Liver (tissue), 9 donors: ENCODE results near the gene PLEKHH2. TPM values are rescaled to one million over a fixed set of nuclear protein-coding genes. Genes with fewer than 3 reads are reported as not detected.
"Not testable (repeated sequence)": the region's sequence is repeated elsewhere in the genome, so short reads cannot be mapped to it uniquely, and the experiment has no call there.

Source experiments
- DNase-seq: peaks from one replicate; pipeline ENCODE4 v3.0.0-alpha.2; 2017; ENCODE audit warnings: low spot score
- H3K27ac ChIP-seq, 2 donors: one replicate each; pipeline ENCODE4 v1.7.0; 2013; ENCODE audit warnings: inconsistent platforms in 2 of 2, low read length in 2 of 2, control low read depth in 1 of 2, low read depth in 1 of 2, mild to moderate bottlenecking in 1 of 2
- H3K27me3 ChIP-seq, 4 donors: one replicate each; pipeline versions ENCODE4 v1.6.1 to v1.7.0; 2013; ENCODE audit warnings: low read length in 3 of 4, inconsistent platforms in 1 of 4, mild to moderate bottlenecking in 1 of 4, moderate library complexity in 1 of 4; ENCODE audit not compliant: control insufficient read depth in 4 of 4, insufficient read depth in 4 of 4
- H3K36me3 ChIP-seq, 4 donors: one replicate each; pipeline versions ENCODE4 v1.6.1 to v1.7.0; 2013; ENCODE audit warnings: low read length in 3 of 4, mild to moderate bottlenecking in 3 of 4, low read depth in 1 of 4, moderate library complexity in 1 of 4; ENCODE audit not compliant: control insufficient read depth in 4 of 4, insufficient read depth in 3 of 4
- H3K4me1 ChIP-seq, 4 donors: one replicate each; pipeline versions ENCODE4 v1.6.1 to v1.7.0; 2013; ENCODE audit warnings: low read length in 3 of 4, mild to moderate bottlenecking in 3 of 4, moderate library complexity in 1 of 4; ENCODE audit not compliant: control insufficient read depth in 4 of 4, insufficient read depth in 4 of 4
- H3K4me3 ChIP-seq, 3 donors: one replicate each; pipeline versions ENCODE4 v1.6.1 to v1.7.0; 2013; ENCODE audit warnings: low read length in 3 of 3, control low read depth in 1 of 3, low read depth in 1 of 3, mild to moderate bottlenecking in 1 of 3
- H3K9ac ChIP-seq, 2 donors: one replicate each; pipeline ENCODE4 v1.7.0; 2013; ENCODE audit warnings: low read length in 2 of 2, mild to moderate bottlenecking in 2 of 2, moderate library complexity in 2 of 2, control low read depth in 1 of 2, low read depth in 1 of 2
- H3K9me3 ChIP-seq, 4 donors: one replicate each; pipeline versions ENCODE4 v1.6.1 to v1.7.0; 2013; ENCODE audit warnings: low read length in 3 of 4; ENCODE audit not compliant: control insufficient read depth in 4 of 4
- CTCF ChIP-seq: fragments of 150-350 bp; IDR thresholded peaks from 2 replicates; pipeline ENCODE4 v1.5.1; 2017; ENCODE audit warnings: improper control_type of control experiment, low read depth, low read length; ENCODE audit not compliant: missing input control
- FOXA1 ChIP-seq: IDR thresholded peaks from 2 replicates; pipeline ENCODE4 v1.6.1; 2016; ENCODE audit warnings: antibody characterized with exemption
- HNF4G ChIP-seq: IDR thresholded peaks from 2 replicates; pipeline ENCODE4 v1.6.1; 2016; ENCODE audit warnings: antibody characterized with exemption
- NR2F2 ChIP-seq: IDR thresholded peaks from 2 replicates; pipeline ENCODE4 v1.6.1; 2016; ENCODE audit warnings: antibody characterized with exemption
- RXRA ChIP-seq, 2 donors: IDR thresholded peaks; 2 replicates each; pipeline ENCODE4 v1.6.1; 2017 to 2018; ENCODE audit warnings: antibody characterized with exemption in 2 of 2, mild to moderate bottlenecking in 1 of 2
- YY1 ChIP-seq: IDR thresholded peaks from 2 replicates; pipeline ENCODE4 v1.6.1; 2016; ENCODE audit warnings: antibody characterized with exemption, mild to moderate bottlenecking
- WGBS: extraction: QIAGEN DNeasy Blood & Tissue Kit; methylation state at CpG from one replicate; pipeline ENCODE4 v1.1.7; 2013; 5-methylcytosine and 5-hydroxymethylcytosine counted together
- polyA plus RNA-seq, 2 donors: library from polyadenylated mRNA; stranded (reverse) in 1 of 2; unstranded in 1 of 2; fragments of 200-250 nt in 1 of 2; fragments of >200 nt in 1 of 2; fragmentation: Nextera tagmentation in 1 of 2; extraction: Ambion mirVana in 1 of 2; gene quantifications; one replicate each; pipeline versions ENCODE4 v1.2.1 to v1.2.3, GENCODE V29; 2013 to 2015
- total RNA-seq, 2 donors: library from RNA; depleted of rRNA; stranded (reverse); fragments of >200 nt; gene quantifications; one replicate each; pipeline ENCODE4 v1.2.3, GENCODE V29; 2014
- TF ChIP-seq, protein P1 (sequence below): IDR thresholded peaks from 2 replicates; pipeline ENCODE4 v1.6.1; 2016; ENCODE audit warnings: antibody characterized with exemption
- TF ChIP-seq, protein P2 (sequence below): IDR thresholded peaks from 2 replicates; pipeline ENCODE4 v1.6.1; 2016; ENCODE audit warnings: antibody characterized with exemption
- donor health status: healthy.
- donor health status: healthy.
- donor health status: healthy.
- donor health status: healthy.
- donor health status: healthy.

Gene PLEKHH2
- total and polyA plus RNA-seq, 4 donors, result 0.51 to 3.8 (median 1.0) TPM

DNA sequence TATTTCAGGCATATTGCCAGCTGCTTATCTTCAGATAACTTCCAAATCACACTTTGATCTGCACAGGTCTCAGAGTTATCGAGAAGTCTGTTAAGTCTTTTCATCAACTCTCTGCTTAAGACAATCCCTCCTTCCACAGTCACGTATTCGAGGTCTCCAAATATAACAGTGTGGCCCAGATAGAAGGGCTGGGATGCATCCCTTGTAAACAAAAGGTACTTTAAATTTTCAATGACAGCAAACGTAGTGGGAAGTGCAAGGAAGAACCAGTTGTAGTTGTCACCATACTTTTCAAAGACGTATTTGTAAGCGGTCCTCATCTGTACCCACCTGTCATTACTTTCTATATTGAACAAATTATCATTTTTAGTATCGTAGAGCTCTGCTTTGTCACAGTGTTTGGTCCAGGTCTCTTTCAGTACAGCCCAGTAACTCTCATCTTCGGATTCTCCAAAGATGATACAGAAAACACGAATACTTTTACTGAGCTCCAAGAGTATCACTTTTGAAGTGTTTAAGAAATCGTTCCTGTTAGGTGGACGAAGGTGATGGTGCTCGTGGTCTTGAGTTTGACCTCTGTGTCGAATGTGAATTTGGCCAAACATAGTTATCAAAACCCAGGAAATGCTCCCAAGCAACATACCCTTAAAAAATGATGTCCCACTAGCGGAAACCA is 38.7 kb downstream of the PLEKHH2 start:
- peak overlapping the region; percentile 41 to 60 (median 49) for H3K4me3 ChIP-seq
- no peaks in the 10 kb centered on the region for H3K4me1 ChIP-seq
- 61% methylated on average over 14 of the region's 14 CpGs for WGBS
- no peak for DNase-seq
- no peaks in the 10 kb centered on the region for H3K9me3 ChIP-seq
- no peaks in the 10 kb centered on the region for H3K36me3 ChIP-seq
- TF ChIP-seq RXRA (IDR thresholded peaks at IDR 0.05) (no peak), YY1 (no peak)
- TF ChIP-seq, protein P1, sequence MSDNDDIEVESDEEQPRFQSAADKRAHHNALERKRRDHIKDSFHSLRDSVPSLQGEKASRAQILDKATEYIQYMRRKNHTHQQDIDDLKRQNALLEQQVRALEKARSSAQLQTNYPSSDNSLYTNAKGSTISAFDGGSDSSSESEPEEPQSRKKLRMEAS, result no peak
- H3K9ac ChIP-seq, result no peak overlapping the region
- H3K27ac ChIP-seq, result peak overlapping the region in 1 of 2 donors; percentile 27
- no peaks in the 10 kb centered on the region for H3K27me3 ChIP-seq

DNA sequence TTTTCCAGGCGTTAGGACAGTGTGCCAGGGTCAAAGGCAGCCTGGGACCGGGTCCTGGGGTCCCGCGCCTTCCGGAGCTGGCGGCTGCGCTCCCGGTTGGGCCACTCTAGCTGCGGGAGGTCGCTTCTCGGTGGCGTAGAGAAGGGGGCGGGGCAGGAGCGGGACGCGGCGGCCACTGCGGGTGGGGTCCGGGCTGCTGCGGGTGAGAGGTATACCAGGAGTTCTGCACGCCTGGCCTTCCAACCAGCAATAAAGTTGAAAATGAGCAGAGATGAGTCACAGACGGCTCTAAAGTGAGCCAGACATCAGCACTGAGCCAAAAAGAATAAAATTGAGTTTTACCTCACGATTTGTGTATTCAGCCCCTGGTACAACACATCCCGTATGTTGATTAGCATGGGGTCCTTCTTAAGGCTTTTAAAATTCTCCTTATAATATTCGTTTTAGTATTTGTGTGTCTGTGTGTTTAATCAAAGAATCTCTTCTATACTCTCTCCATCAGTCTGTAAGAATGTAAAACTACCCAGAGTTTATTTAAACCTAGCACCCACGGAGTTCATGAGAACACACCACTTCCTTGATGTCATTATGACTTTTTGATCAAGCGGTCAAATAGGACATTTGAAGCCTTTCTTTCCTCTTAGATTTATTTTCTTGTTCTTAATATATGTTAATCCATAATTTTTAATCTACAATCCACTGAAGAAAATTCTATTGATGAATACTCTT is 39.4 kb downstream of the PLEKHH2 start, which contains the start of gene C1GALT1C1L:
C1GALT1C1L (minus strand) TSS at position 108 of the 729 bp plus-strand sequence; CDS start at position 1, 107 bp downstream.
- H3K27ac ChIP-seq, result peak within 1 kb of the TSS in 1 of 2 donors; percentile 27
- no peaks in the 10 kb centered on the region for H3K9me3 ChIP-seq
- WGBS, result 15% methylated on average over 27 of the region's 27 CpGs
- H3K4me1 ChIP-seq, result no peaks in the 10 kb centered on the region
- no peak within 1 kb of the TSS for H3K9ac ChIP-seq
- peak within 1 kb of the TSS; percentile 41 to 60 (median 49) for H3K4me3 ChIP-seq
- H3K36me3 ChIP-seq, result no peaks in the 10 kb centered on the region
- no peak for TF ChIP-seq CTCF
- peak; percentile 38 for TF ChIP-seq NR2F2
- TF ChIP-seq, protein P2, sequence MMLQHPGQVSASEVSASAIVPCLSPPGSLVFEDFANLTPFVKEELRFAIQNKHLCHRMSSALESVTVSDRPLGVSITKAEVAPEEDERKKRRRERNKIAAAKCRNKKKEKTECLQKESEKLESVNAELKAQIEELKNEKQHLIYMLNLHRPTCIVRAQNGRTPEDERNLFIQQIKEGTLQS, result no peak
- TF ChIP-seq HNF4G, result no peak
- TF ChIP-seq YY1, result no peak
- H3K27me3 ChIP-seq, result no peaks in the 10 kb centered on the region
- peak; percentile 53 for DNase-seq

DNA sequence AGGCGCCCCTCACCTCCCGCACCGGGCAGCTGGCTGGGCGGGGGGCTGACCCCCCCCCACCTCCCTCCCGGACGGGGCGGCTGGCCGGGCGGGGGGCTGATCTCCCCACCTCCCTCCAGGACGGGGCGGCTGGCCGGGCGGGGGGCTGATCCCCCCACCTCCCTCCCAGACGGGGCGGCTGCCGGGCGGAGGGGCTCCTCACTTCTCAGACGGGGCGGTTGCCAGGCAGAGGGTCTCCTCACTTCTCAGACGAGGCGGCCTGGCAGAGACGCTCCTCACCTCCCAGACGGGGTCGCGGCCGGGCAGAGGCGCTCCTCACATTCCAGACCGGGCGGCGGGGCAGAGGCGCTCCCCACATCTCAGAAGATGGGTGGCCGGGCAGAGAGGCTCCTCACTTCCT is 40.7 kb downstream of the PLEKHH2 start:
- WGBS, result 97% methylated on average over 32 of the region's 32 CpGs
- not testable (repeated sequence) for H3K4me1 ChIP-seq, H3K36me3 ChIP-seq, DNase-seq, H3K9ac ChIP-seq, H3K4me3 ChIP-seq, H3K27me3 ChIP-seq, H3K27ac ChIP-seq, H3K9me3 ChIP-seq

GRCh38 chr2:43685357-43685756 is 48.3 kb downstream of the PLEKHH2 start:
- 78% methylated on average over 5 of the region's 5 CpGs for WGBS
- Histone ChIP-seq H3K36me3 (no peaks in the 10 kb centered on the region), H3K27me3 (peaks cover 0 to 2% (median 0%) of the 10 kb centered on the region in 4 donors), H3K27ac (no peak overlapping the region), H3K4me3 (no peak overlapping the region), H3K4me1 (no peaks in the 10 kb centered on the region), H3K9me3 (no peaks in the 10 kb centered on the region), H3K9ac (no peak overlapping the region)
- TF ChIP-seq FOXA1, result no peak
- DNase-seq, result no peak
